Measurements from ENCODE around the gene ADAMTS4.

ADAMTS4 gene

GRCh38 chr1:161163793-161164192, 35.1 kb downstream of the ADAMTS4 start:
- Histone ChIP-seq H4K20me1 (ENCODE audit: insufficient read depth, low read length) (no peaks in the 10 kb centered on the region), H3K4me1 (ENCODE audit: insufficient read depth, low read length) (peaks cover 82% of the 10 kb centered on the region), H3K9me3 (ENCODE audit: insufficient read depth, low read length, severe bottlenecking) (no peaks in the 10 kb centered on the region), H3K79me2 (ENCODE audit: insufficient read depth, low read length) (peaks cover 28% of the 10 kb centered on the region), H2AFZ (ENCODE audit: low read depth, low read length) (no peak overlapping the region), H3K27ac (ENCODE audit: low read length) (no peak overlapping the region), H3K4me2 (ENCODE audit: insufficient read depth, low read length) (no peak overlapping the region), H3K9ac (ENCODE audit: low read depth, low read length) (no peak overlapping the region), H3K36me3 (ENCODE audit: insufficient read depth, low read length) (peaks cover 49% of the 10 kb centered on the region), H3K4me3 (ENCODE audit: low read depth in 1 of 2, low read length in 2 of 2) (no peak overlapping the region), H3K27me3 (ENCODE audit: insufficient read depth, low read length, poor library complexity) (no peaks in the 10 kb centered on the region)
- ATAC-seq (ENCODE audit: insufficient read depth, low read depth), result no peak
- TF ChIP-seq CTCF (IDR thresholded peaks at IDR 0.05; ENCODE audit: borderline replicate concordance, extremely low read depth, low read length, poor library complexity, severe bottlenecking) (no peak), EZH2 (IDR thresholded peaks at IDR 0.05; ENCODE audit: borderline replicate concordance, low read depth, low read length, severe bottlenecking) (no peak)
- no peak for DNase-seq

- peaks cover 81% of the 10 kb centered on the region for H3K4me1 ChIP-seq (ENCODE audit: insufficient read depth, low read length)
- H3K9me3 ChIP-seq (ENCODE audit: insufficient read depth, low read length, severe bottlenecking), result no peaks in the 10 kb centered on the region
- H3K27ac ChIP-seq (ENCODE audit: low read length), result no peak overlapping the region
- no peak overlapping the region for H2AFZ ChIP-seq (ENCODE audit: low read depth, low read length)
- H4K20me1 ChIP-seq (ENCODE audit: insufficient read depth, low read length), result no peaks in the 10 kb centered on the region
- peaks cover 59% of the 10 kb centered on the region for H3K36me3 ChIP-seq (ENCODE audit: insufficient read depth, low read length)
- H3K4me2 ChIP-seq (ENCODE audit: insufficient read depth, low read length), result 0 out of 2 replicates have a peak overlapping the region, but pooled peaks have one; percentile 88
- no peaks in the 10 kb centered on the region for H3K27me3 ChIP-seq (ENCODE audit: insufficient read depth, low read length, poor library complexity)
- no peak overlapping the region for H3K4me3 ChIP-seq (ENCODE audit: low read depth in 1 of 2, low read length in 2 of 2)
- TF ChIP-seq CTCF (IDR thresholded peaks at IDR 0.05; ENCODE audit: borderline replicate concordance, extremely low read depth, low read length, poor library complexity, severe bottlenecking) (no peak), EZH2 (IDR thresholded peaks at IDR 0.05; ENCODE audit: borderline replicate concordance, low read depth, low read length, severe bottlenecking) (no peak)
- H3K79me2 ChIP-seq (ENCODE audit: insufficient read depth, low read length), result peaks cover 28% of the 10 kb centered on the region
- DNase-seq (no peak), ATAC-seq (ENCODE audit: insufficient read depth, low read depth) (no peak)
- no peak overlapping the region for H3K9ac ChIP-seq (ENCODE audit: low read depth, low read length)
These were observed 36.0 kb downstream of the ADAMTS4 start for GRCh38 chr1:161162806-161163205.

DNA sequence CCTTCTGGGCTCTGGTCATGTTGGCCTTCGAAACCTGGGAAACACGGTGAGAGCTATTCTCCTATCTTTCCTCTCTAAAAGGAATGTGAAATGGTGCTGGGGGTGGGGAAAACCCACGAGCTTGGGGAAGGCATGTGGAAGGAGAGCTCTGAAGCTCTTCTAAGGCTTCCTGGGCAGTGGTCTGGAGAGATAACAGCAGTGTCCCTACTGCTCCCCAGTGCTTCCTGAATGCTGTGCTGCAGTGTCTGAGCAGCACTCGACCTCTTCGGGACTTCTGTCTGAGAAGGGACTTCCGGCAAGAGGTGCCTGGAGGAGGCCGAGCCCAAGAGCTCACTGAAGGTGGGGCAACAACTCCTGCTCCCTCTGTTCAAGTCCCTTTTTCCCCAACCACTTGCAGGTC, 36.8 kb downstream of the ADAMTS4 start:
- H3K4me2 ChIP-seq (ENCODE audit: insufficient read depth, low read length), result peak overlapping the region; percentile 88; the same call in 1 of the 2 replicates
- H3K9me3 ChIP-seq (ENCODE audit: insufficient read depth, low read length, severe bottlenecking), result no peaks in the 10 kb centered on the region
- H2AFZ ChIP-seq (ENCODE audit: low read depth, low read length), result no peak overlapping the region
- DNase-seq (no peak), ATAC-seq (ENCODE audit: insufficient read depth, low read depth) (no peak)
- no peak overlapping the region for H3K9ac ChIP-seq (ENCODE audit: low read depth, low read length)
- no peak for TF ChIP-seq CTCF (IDR thresholded peaks at IDR 0.05; ENCODE audit: borderline replicate concordance, extremely low read depth, low read length, poor library complexity, severe bottlenecking)
- no peak for TF ChIP-seq EZH2 (IDR thresholded peaks at IDR 0.05; ENCODE audit: borderline replicate concordance, low read depth, low read length, severe bottlenecking)
- peaks cover 65% of the 10 kb centered on the region for H3K36me3 ChIP-seq (ENCODE audit: insufficient read depth, low read length)
- no peak overlapping the region for H3K4me3 ChIP-seq (ENCODE audit: low read depth in 1 of 2, low read length in 2 of 2)
- no peak overlapping the region for H3K27ac ChIP-seq (ENCODE audit: low read length)
- H3K27me3 ChIP-seq (ENCODE audit: insufficient read depth, low read length, poor library complexity), result no peaks in the 10 kb centered on the region
- H3K4me1 ChIP-seq (ENCODE audit: insufficient read depth, low read length), result peaks cover 74% of the 10 kb centered on the region
- H3K79me2 ChIP-seq (ENCODE audit: insufficient read depth, low read length), result peaks cover 25% of the 10 kb centered on the region
- H4K20me1 ChIP-seq (ENCODE audit: insufficient read depth, low read length), result no peaks in the 10 kb centered on the region

- H3K27me3 ChIP-seq (ENCODE audit: insufficient read depth, low read length, poor library complexity), result no peaks in the 10 kb centered on the region
- no peak overlapping the region for H3K9ac ChIP-seq (ENCODE audit: low read depth, low read length)
- no peak overlapping the region for H3K4me3 ChIP-seq (ENCODE audit: low read depth in 1 of 2, low read length in 2 of 2)
- no peaks in the 10 kb centered on the region for H3K9me3 ChIP-seq (ENCODE audit: insufficient read depth, low read length, severe bottlenecking)
- TF ChIP-seq EZH2 (IDR thresholded peaks at IDR 0.05; ENCODE audit: borderline replicate concordance, low read depth, low read length, severe bottlenecking), result no peak
- no peak for TF ChIP-seq CTCF (IDR thresholded peaks at IDR 0.05; ENCODE audit: borderline replicate concordance, extremely low read depth, low read length, poor library complexity, severe bottlenecking)
- H3K36me3 ChIP-seq (ENCODE audit: insufficient read depth, low read length), result peaks cover 68% of the 10 kb centered on the region
- peak overlapping the region; percentile 88 for H3K4me2 ChIP-seq (ENCODE audit: insufficient read depth, low read length)
- no peaks in the 10 kb centered on the region for H4K20me1 ChIP-seq (ENCODE audit: insufficient read depth, low read length)
- no peak for DNase-seq
- peaks cover 21% of the 10 kb centered on the region for H3K79me2 ChIP-seq (ENCODE audit: insufficient read depth, low read length)
- no peak overlapping the region for H2AFZ ChIP-seq (ENCODE audit: low read depth, low read length)
- no peak overlapping the region for H3K27ac ChIP-seq (ENCODE audit: low read length)
- ATAC-seq (ENCODE audit: insufficient read depth, low read depth), result no peak
- peaks cover 70% of the 10 kb centered on the region for H3K4me1 ChIP-seq (ENCODE audit: insufficient read depth, low read length)
These were observed 37.2 kb downstream of the ADAMTS4 start for GRCh38 chr1:161161652-161162051.
